ENCODE results near the gene TBC1D13. TPM values are rescaled to one million over a fixed set of nuclear protein-coding genes. Genes with fewer than 3 reads are reported as not detected.

The TBC1D13 gene
- total and polyA plus RNA-seq, 2 of the 13 experiments (the other 11 are each of a cell fraction or from before 2014, with no cell fraction given) = 17.9 to 19.7 TPM

GRCh38 chr9:128818099-128818838, 31.2 kb downstream of the TBC1D13 start, which contains the start of gene ENDOG (continued):
- TF ChIP-seq, protein P1, sequence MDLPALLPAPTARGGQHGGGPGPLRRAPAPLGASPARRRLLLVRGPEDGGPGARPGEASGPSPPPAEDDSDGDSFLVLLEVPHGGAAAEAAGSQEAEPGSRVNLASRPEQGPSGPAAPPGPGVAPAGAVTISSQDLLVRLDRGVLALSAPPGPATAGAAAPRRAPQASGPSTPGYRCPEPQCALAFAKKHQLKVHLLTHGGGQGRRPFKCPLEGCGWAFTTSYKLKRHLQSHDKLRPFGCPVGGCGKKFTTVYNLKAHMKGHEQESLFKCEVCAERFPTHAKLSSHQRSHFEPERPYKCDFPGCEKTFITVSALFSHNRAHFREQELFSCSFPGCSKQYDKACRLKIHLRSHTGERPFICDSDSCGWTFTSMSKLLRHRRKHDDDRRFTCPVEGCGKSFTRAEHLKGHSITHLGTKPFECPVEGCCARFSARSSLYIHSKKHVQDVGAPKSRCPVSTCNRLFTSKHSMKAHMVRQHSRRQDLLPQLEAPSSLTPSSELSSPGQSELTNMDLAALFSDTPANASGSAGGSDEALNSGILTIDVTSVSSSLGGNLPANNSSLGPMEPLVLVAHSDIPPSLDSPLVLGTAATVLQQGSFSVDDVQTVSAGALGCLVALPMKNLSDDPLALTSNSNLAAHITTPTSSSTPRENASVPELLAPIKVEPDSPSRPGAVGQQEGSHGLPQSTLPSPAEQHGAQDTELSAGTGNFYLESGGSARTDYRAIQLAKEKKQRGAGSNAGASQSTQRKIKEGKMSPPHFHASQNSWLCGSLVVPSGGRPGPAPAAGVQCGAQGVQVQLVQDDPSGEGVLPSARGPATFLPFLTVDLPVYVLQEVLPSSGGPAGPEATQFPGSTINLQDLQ (CRISPR knock-in tag; IDR thresholded peaks at IDR 0.05) = no peak
- TF ChIP-seq ZC3H4 (CRISPR knock-in tag; IDR thresholded peaks at IDR 0.05; ENCODE audit: borderline replicate concordance) = no peak
- TF ChIP-seq NONO (IDR thresholded peaks at IDR 0.05) = no peak
- peak; percentile 64 for TF ChIP-seq NONO (CRISPR knock-in tag; conservative IDR thresholded peaks at IDR 0.05)
- TF ChIP-seq IKZF4 (CRISPR knock-in tag; IDR thresholded peaks at IDR 0.05; ENCODE audit: borderline replicate concordance, low read depth, not compliant biosample characterization) = no peak
- no peak for TF ChIP-seq SOX6 (IDR thresholded peaks at IDR 0.05)
- TF ChIP-seq SOX6 (CRISPR knock-in tag; IDR thresholded peaks at IDR 0.05) = 0 out of 2 replicates have a peak, but pooled peaks have one; percentile 25
- peak; percentile 59; the same call in 1 of the 2 replicates for TF ChIP-seq SMAD3 (CRISPR knock-in tag; IDR thresholded peaks at IDR 0.05)
- TF ChIP-seq ERF (CRISPR knock-in tag; IDR thresholded peaks at IDR 0.05) = peak; percentile 64
- peak; percentile 55; the same call in 1 of the 2 replicates for TF ChIP-seq MIXL1 (CRISPR knock-in tag; IDR thresholded peaks at IDR 0.05)
- peak; percentile 61 for TF ChIP-seq RXRB (CRISPR knock-in tag; IDR thresholded peaks at IDR 0.05; ENCODE audit: borderline replicate concordance)
- TF ChIP-seq SATB2 (CRISPR knock-in tag; IDR thresholded peaks at IDR 0.05) = no peak
- peak; percentile 55 for TF ChIP-seq HOMEZ (CRISPR knock-in tag; IDR thresholded peaks at IDR 0.05; ENCODE audit: low read depth)
- peak; percentile 23 for TF ChIP-seq ZNF883 (CRISPR knock-in tag; IDR thresholded peaks at IDR 0.05; ENCODE audit: not compliant biosample characterization)
- TF ChIP-seq ZNF737 (CRISPR knock-in tag; IDR thresholded peaks at IDR 0.05; ENCODE audit: borderline replicate concordance) = no peak
- TF ChIP-seq NFYB (CRISPR knock-in tag; IDR thresholded peaks at IDR 0.05) = peak; percentile 82
- no peak for TF ChIP-seq ZNF660 (CRISPR knock-in tag; IDR thresholded peaks at IDR 0.05; ENCODE audit: borderline replicate concordance, low read depth)
- TF ChIP-seq, protein P2, sequence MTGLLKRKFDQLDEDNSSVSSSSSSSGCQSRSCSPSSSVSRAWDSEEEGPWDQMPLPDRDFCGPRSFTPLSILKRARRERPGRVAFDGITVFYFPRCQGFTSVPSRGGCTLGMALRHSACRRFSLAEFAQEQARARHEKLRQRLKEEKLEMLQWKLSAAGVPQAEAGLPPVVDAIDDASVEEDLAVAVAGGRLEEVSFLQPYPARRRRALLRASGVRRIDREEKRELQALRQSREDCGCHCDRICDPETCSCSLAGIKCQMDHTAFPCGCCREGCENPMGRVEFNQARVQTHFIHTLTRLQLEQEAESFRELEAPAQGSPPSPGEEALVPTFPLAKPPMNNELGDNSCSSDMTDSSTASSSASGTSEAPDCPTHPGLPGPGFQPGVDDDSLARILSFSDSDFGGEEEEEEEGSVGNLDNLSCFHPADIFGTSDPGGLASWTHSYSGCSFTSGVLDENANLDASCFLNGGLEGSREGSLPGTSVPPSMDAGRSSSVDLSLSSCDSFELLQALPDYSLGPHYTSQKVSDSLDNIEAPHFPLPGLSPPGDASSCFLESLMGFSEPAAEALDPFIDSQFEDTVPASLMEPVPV (CRISPR knock-in tag; IDR thresholded peaks at IDR 0.05) = peak; percentile 14; the same call in 1 of the 2 replicates
- TF ChIP-seq POLR2AphosphoS2 (IDR thresholded peaks at IDR 0.05; ENCODE audit: low read depth, low read length) = no peak
- TF ChIP-seq, protein P3, sequence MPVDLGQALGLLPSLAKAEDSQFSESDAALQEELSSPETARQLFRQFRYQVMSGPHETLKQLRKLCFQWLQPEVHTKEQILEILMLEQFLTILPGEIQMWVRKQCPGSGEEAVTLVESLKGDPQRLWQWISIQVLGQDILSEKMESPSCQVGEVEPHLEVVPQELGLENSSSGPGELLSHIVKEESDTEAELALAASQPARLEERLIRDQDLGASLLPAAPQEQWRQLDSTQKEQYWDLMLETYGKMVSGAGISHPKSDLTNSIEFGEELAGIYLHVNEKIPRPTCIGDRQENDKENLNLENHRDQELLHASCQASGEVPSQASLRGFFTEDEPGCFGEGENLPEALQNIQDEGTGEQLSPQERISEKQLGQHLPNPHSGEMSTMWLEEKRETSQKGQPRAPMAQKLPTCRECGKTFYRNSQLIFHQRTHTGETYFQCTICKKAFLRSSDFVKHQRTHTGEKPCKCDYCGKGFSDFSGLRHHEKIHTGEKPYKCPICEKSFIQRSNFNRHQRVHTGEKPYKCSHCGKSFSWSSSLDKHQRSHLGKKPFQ (CRISPR knock-in tag; IDR thresholded peaks at IDR 0.05; ENCODE audit: insufficient replicate concordance) = no peak
